ENCODE measurements around the gene NOP14. TPM values are rescaled to one million over a fixed set of nuclear protein-coding genes. Genes with fewer than 3 reads are reported as not detected.

The NOP14 gene
- total and polyA plus RNA-seq, 2 of the 8 experiments (the other 6 are each of a cell fraction or from before 2014, with no cell fraction given) = 8.6 to 45.3 TPM

DNA sequence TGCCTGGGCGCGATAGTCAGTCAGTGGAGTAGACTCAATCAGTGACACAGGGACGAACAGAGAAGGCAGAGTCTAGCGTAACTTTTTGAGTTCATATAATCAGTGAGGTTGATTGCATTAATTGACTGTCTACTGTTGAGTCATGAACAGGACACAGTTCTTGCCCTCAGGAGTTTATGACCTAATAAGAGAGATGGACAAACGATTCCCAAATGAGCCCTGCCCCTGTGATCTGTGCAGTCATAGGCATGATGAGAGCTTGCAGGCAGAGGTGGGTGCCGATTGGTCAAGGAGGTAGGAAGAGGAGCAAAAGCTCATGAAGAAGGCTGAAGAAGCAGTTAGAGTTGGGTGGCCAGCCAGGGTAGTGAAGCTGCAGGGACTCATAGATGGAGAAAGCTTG lies 62.5 kb downstream of the NOP14 start (continued):
- TF ChIP-seq, protein P1, sequence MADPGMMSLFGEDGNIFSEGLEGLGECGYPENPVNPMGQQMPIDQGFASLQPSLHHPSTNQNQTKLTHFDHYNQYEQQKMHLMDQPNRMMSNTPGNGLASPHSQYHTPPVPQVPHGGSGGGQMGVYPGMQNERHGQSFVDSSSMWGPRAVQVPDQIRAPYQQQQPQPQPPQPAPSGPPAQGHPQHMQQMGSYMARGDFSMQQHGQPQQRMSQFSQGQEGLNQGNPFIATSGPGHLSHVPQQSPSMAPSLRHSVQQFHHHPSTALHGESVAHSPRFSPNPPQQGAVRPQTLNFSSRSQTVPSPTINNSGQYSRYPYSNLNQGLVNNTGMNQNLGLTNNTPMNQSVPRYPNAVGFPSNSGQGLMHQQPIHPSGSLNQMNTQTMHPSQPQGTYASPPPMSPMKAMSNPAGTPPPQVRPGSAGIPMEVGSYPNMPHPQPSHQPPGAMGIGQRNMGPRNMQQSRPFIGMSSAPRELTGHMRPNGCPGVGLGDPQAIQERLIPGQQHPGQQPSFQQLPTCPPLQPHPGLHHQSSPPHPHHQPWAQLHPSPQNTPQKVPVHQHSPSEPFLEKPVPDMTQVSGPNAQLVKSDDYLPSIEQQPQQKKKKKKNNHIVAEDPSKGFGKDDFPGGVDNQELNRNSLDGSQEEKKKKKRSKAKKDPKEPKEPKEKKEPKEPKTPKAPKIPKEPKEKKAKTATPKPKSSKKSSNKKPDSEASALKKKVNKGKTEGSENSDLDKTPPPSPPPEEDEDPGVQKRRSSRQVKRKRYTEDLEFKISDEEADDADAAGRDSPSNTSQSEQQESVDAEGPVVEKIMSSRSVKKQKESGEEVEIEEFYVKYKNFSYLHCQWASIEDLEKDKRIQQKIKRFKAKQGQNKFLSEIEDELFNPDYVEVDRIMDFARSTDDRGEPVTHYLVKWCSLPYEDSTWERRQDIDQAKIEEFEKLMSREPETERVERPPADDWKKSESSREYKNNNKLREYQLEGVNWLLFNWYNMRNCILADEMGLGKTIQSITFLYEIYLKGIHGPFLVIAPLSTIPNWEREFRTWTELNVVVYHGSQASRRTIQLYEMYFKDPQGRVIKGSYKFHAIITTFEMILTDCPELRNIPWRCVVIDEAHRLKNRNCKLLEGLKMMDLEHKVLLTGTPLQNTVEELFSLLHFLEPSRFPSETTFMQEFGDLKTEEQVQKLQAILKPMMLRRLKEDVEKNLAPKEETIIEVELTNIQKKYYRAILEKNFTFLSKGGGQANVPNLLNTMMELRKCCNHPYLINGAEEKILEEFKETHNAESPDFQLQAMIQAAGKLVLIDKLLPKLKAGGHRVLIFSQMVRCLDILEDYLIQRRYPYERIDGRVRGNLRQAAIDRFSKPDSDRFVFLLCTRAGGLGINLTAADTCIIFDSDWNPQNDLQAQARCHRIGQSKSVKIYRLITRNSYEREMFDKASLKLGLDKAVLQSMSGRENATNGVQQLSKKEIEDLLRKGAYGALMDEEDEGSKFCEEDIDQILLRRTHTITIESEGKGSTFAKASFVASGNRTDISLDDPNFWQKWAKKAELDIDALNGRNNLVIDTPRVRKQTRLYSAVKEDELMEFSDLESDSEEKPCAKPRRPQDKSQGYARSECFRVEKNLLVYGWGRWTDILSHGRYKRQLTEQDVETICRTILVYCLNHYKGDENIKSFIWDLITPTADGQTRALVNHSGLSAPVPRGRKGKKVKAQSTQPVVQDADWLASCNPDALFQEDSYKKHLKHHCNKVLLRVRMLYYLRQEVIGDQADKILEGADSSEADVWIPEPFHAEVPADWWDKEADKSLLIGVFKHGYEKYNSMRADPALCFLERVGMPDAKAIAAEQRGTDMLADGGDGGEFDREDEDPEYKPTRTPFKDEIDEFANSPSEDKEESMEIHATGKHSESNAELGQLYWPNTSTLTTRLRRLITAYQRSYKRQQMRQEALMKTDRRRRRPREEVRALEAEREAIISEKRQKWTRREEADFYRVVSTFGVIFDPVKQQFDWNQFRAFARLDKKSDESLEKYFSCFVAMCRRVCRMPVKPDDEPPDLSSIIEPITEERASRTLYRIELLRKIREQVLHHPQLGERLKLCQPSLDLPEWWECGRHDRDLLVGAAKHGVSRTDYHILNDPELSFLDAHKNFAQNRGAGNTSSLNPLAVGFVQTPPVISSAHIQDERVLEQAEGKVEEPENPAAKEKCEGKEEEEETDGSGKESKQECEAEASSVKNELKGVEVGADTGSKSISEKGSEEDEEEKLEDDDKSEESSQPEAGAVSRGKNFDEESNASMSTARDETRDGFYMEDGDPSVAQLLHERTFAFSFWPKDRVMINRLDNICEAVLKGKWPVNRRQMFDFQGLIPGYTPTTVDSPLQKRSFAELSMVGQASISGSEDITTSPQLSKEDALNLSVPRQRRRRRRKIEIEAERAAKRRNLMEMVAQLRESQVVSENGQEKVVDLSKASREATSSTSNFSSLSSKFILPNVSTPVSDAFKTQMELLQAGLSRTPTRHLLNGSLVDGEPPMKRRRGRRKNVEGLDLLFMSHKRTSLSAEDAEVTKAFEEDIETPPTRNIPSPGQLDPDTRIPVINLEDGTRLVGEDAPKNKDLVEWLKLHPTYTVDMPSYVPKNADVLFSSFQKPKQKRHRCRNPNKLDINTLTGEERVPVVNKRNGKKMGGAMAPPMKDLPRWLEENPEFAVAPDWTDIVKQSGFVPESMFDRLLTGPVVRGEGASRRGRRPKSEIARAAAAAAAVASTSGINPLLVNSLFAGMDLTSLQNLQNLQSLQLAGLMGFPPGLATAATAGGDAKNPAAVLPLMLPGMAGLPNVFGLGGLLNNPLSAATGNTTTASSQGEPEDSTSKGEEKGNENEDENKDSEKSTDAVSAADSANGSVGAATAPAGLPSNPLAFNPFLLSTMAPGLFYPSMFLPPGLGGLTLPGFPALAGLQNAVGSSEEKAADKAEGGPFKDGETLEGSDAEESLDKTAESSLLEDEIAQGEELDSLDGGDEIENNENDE (IDR thresholded peaks at IDR 0.05; ENCODE audit: insufficient replicate concordance, low read length) = no peak
- TF ChIP-seq NANOG (IDR thresholded peaks at IDR 0.05; ENCODE audit: insufficient read depth, low read depth, low read length, poor library complexity, severe bottlenecking) (no peak), BCL11A (IDR thresholded peaks at IDR 0.05; ENCODE audit: low read depth in 2 of 2, low read length in 2 of 2) (no peak), YY1 (IDR thresholded peaks at IDR 0.05; ENCODE audit: low read depth, low read length) (no peak), POU5F1 (IDR thresholded peaks at IDR 0.05; ENCODE audit: low read depth, low read length) (no peak)
